HFFc6 (cell line): ENCODE results near the gene SEPTIN3. TPM values are rescaled to one million over a fixed set of nuclear protein-coding genes. Genes with fewer than 3 reads are reported as not detected.

Source experiments
- DNase-seq: peaks from one replicate; pipeline ENCODE4 v3.0.0-alpha.2; 2018
- H3K27ac Mint-ChIP-seq: 2 replicates; pipeline ENCODE4 v1.8.0; 2020; ENCODE audit warnings: mild to moderate bottlenecking, mixed read lengths
- H3K27me3 Mint-ChIP-seq: 2 replicates; pipeline ENCODE4 v1.8.0; 2021; ENCODE audit warnings: mild to moderate bottlenecking, moderate library complexity, mixed read lengths; ENCODE audit not compliant: insufficient read depth
- H3K36me3 Mint-ChIP-seq: 2 replicates; pipeline ENCODE4 v1.8.0; 2021; ENCODE audit warnings: low read depth, mixed read lengths
- H3K4me1 Mint-ChIP-seq: 2 replicates; pipeline ENCODE4 v1.8.0; 2020; ENCODE audit warnings: low read depth, mixed read lengths
- H3K4me3 Mint-ChIP-seq: 2 replicates; pipeline ENCODE4 v1.8.0; 2020; ENCODE audit warnings: mild to moderate bottlenecking, moderate library complexity, mixed read lengths
- H3K9me3 Mint-ChIP-seq: 2 replicates; pipeline ENCODE4 v1.8.0; 2020; ENCODE audit warnings: mild to moderate bottlenecking, mixed read lengths
- CTCF ChIP-seq: fragments of 200-600 bp; sonication (generic); IDR thresholded peaks from 2 replicates; pipeline ENCODE4 v1.5.0; 2021; ENCODE audit warnings: antibody characterized with exemption, mild to moderate bottlenecking
- total RNA-seq, 6 experiments: library from RNA; stranded (reverse); fragmentation: NEBNext Ultra II Directional; extraction: Animal tissue kit (Norgen Biotek cat#: 25700); gene quantifications; 2 replicates in 1 of 6; 3 replicates in 5 of 6; pipeline ENCODE4 v1.2.3, GENCODE V29; 2021

The SEPTIN3 gene
- total RNA-seq, 6 experiments from 2014 or later: 0.05 to 0.17 TPM; not detected in 4

GRCh38 chr22:41923595-41924276, 45.5 kb upstream of the SEPTIN3 start:
- H3K9me3 Mint-ChIP-seq: no peaks in the 10 kb centered on the region
- no peak overlapping the region for H3K27ac Mint-ChIP-seq
- no peaks in the 10 kb centered on the region for H3K4me1 Mint-ChIP-seq
- no peaks in the 10 kb centered on the region for H3K36me3 Mint-ChIP-seq
- peaks cover 19% of the 10 kb centered on the region for H3K27me3 Mint-ChIP-seq
- no peak overlapping the region for H3K4me3 Mint-ChIP-seq
- no peak for DNase-seq
- TF ChIP-seq CTCF: no peak

GRCh38 chr22:41925783-41926460, 43.3 kb upstream of the SEPTIN3 start:
- TF ChIP-seq CTCF: peak; percentile 75
- Mint-ChIP-seq H3K27ac (no peak overlapping the region), H3K4me3 (peak overlapping the region; percentile 32; the same call in 1 of the 2 replicates), H3K36me3 (no peaks in the 10 kb centered on the region), H3K27me3 (peaks cover 19% of the 10 kb centered on the region), H3K9me3 (no peaks in the 10 kb centered on the region), H3K4me1 (no peaks in the 10 kb centered on the region)
- DNase-seq: no peak

GRCh38 chr22:41927813-41928212, 41.4 kb upstream of the SEPTIN3 start:
- Mint-ChIP-seq H3K27ac (no peak overlapping the region), H3K4me3 (no peak overlapping the region)
- DNase-seq: no peak

GRCh38 chr22:41928593-41929417, 40.4 kb upstream of the SEPTIN3 start:
- H3K4me3 Mint-ChIP-seq: no peak overlapping the region
- H3K27ac Mint-ChIP-seq: no peak overlapping the region
- H3K4me1 Mint-ChIP-seq: no peaks in the 10 kb centered on the region
- DNase-seq: no peak
- TF ChIP-seq CTCF: no peak
- peaks cover 17% of the 10 kb centered on the region for H3K27me3 Mint-ChIP-seq
- H3K9me3 Mint-ChIP-seq: no peaks in the 10 kb centered on the region
- no peaks in the 10 kb centered on the region for H3K36me3 Mint-ChIP-seq

More at GRCh38 chr22:41927813-41928212, 41.4 kb upstream of the SEPTIN3 start:
- no peak for TF ChIP-seq CTCF
- Mint-ChIP-seq H3K27me3 (peaks cover 19% of the 10 kb centered on the region), H3K9me3 (no peaks in the 10 kb centered on the region), H3K36me3 (no peaks in the 10 kb centered on the region), H3K4me1 (no peaks in the 10 kb centered on the region)

GRCh38 chr22:41929418-41929810, 39.8 kb upstream of the SEPTIN3 start:
- H3K9me3 Mint-ChIP-seq: no peaks in the 10 kb centered on the region
- H3K4me1 Mint-ChIP-seq: no peaks in the 10 kb centered on the region
- no peaks in the 10 kb centered on the region for H3K36me3 Mint-ChIP-seq
- H3K27ac Mint-ChIP-seq: no peak overlapping the region
- DNase-seq: no peak
- TF ChIP-seq CTCF: no peak
- H3K4me3 Mint-ChIP-seq: no peak overlapping the region
- peaks cover 17% of the 10 kb centered on the region for H3K27me3 Mint-ChIP-seq
